Measurements from ENCODE around the gene GRHPR. TPM values are rescaled to one million over a fixed set of nuclear protein-coding genes. Genes with fewer than 3 reads are reported as not detected.
A peak's percentile ranks its signal among the peaks of the same experiment; 100 is the strongest.
"Not testable (repeated sequence)": the region's sequence is repeated elsewhere in the genome, so short reads cannot be mapped to it uniquely, and the experiment has no call there.

Gene GRHPR
- total RNA-seq, 1 donor from 2014 or later, result 111 TPM

- ATAC-seq, result peak; percentile 95
- DNase-seq (ENCODE audit: missing footprints), result peak; percentile 99
- intact Hi-C loops (cut with DNase I), result loop anchor here (2.0 to 5.0 kb wide), 2 partner anchors 19 to 43 kb away; partner anchors contain the start of genes GRHPR and POLR1E
These were observed 42.9 kb downstream of the GRHPR start, which contains the start of gene ZBTB5 for GRCh38 chr9:37465249-37466036. ZBTB5 (minus strand) TSS chr9:37465450; CDS start chr9:37442551, 22,899 bp downstream.

GRCh38 chr9:37466037-37466709, 43.7 kb downstream of the GRHPR start:
- intact Hi-C loops (cut with DNase I), result loop anchor here (2.0 to 5.0 kb wide), 2 partner anchors 19 to 44 kb away; partner anchors contain the start of genes GRHPR and POLR1E
- ATAC-seq, result peak; percentile 24
- DNase-seq (ENCODE audit: missing footprints), result peak; percentile 85

GRCh38 chr9:37467530-37467929, 45.0 kb downstream of the GRHPR start:
- not testable (repeated sequence) for ATAC-seq; DNase-seq (ENCODE audit: missing footprints)
- intact Hi-C loops (cut with DNase I), result loop anchor here (2.0 to 5.0 kb wide), 2 partner anchors 17 to 45 kb away; partner anchors contain the start of genes GRHPR and POLR1E

GRCh38 chr9:37468620-37469019, 46.1 kb downstream of the GRHPR start:
- intact Hi-C loops (cut with DNase I), result loop anchor here (5.0 kb wide), 1 partner anchor 46 kb away; the partner anchor contains the start of gene GRHPR
- no peak for ATAC-seq

GRCh38 chr9:37471942-37472684, 49.6 kb downstream of the GRHPR start:
- DNase-seq (ENCODE audit: missing footprints) (no peak), ATAC-seq (peak; percentile 31)
- intact Hi-C loops (cut with DNase I), result no loop called here

More at GRCh38 chr9:37468620-37469019, 46.1 kb downstream of the GRHPR start:
- DNase-seq (ENCODE audit: missing footprints), result no peak

GRCh38 chr9:37473982-37474381, 51.5 kb downstream of the GRHPR start:
- intact Hi-C loops (cut with DNase I); ATAC-seq: not testable (repeated sequence)

GRCh38 chr9:37474438-37474837, 51.9 kb downstream of the GRHPR start:
- intact Hi-C loops (cut with DNase I), result no loop called here
- DNase-seq (ENCODE audit: missing footprints) (no peak), ATAC-seq (no peak)

More at GRCh38 chr9:37473982-37474381, 51.5 kb downstream of the GRHPR start:
- DNase-seq (ENCODE audit: missing footprints), result not testable (repeated sequence)

- DNase-seq (ENCODE audit: missing footprints) (no peak), ATAC-seq (no peak)
- intact Hi-C loops (cut with DNase I), result no loop called here
These were observed 54.4 kb downstream of the GRHPR start for GRCh38 chr9:37476930-37477329.

- DNase-seq (ENCODE audit: missing footprints); ATAC-seq; intact Hi-C loops (cut with DNase I): not testable (repeated sequence)
These were observed 54.9 kb downstream of the GRHPR start for GRCh38 chr9:37477443-37477842.

- intact Hi-C loops (cut with DNase I); ATAC-seq; DNase-seq (ENCODE audit: missing footprints): not testable (repeated sequence)
These were observed 55.6 kb downstream of the GRHPR start for GRCh38 chr9:37477987-37478619.

GRCh38 chr9:37480759-37481158, 58.3 kb downstream of the GRHPR start:
- ATAC-seq (no peak), DNase-seq (ENCODE audit: missing footprints) (no peak)
- intact Hi-C loops (cut with DNase I), result loop anchor here (10.0 kb wide), 1 partner anchor 94 kb away; the partner anchor contains the start of gene FBXO10

- ATAC-seq (peak; percentile 98), DNase-seq (ENCODE audit: missing footprints) (peak; percentile 98)
- intact Hi-C loops (cut with DNase I), result loop anchor here (2.0 to 10.0 kb wide), 2 partner anchors 19 to 89 kb away; partner anchors contain the start of gene FBXO10
These were observed 63.1 kb downstream of the GRHPR start, which contains the start of gene POLR1E for GRCh38 chr9:37485389-37486255. POLR1E (plus strand) TSS chr9:37485948; CDS start chr9:37486048, 100 bp downstream.

- DNase-seq (ENCODE audit: missing footprints) (no peak), ATAC-seq (no peak)
- intact Hi-C loops (cut with DNase I), result loop anchor here (10.0 kb wide), 1 partner anchor 89 kb away; the partner anchor contains the start of gene FBXO10
These were observed 63.7 kb downstream of the GRHPR start for GRCh38 chr9:37486256-37486615.
